Right lobe of liver (tissue), 6 donors: Measurements from ENCODE around the gene CAMTA1. TPM values are rescaled to one million over a fixed set of nuclear protein-coding genes. Genes with fewer than 3 reads are reported as not detected.

Experiments
- ATAC-seq, 4 donors: fragments of 200-7000 bp; cut with Tn5 transposase; one replicate each; pipeline ENCODE4 v1.9.1; 2020; ENCODE audit warnings: mild to moderate bottlenecking in 4 of 4, moderate library complexity in 4 of 4
- DNase-seq, 3 donors: peaks; one replicate each; pipeline ENCODE4 v3.0.0-alpha.2; 2020
- H3K27ac ChIP-seq, 3 donors: fragments of 200-600 bp; one replicate each; pipeline ENCODE4 v1.8.0; 2022
- H3K27me3 ChIP-seq, 2 donors: fragments of 200-600 bp; one replicate each; pipeline ENCODE4 v1.8.0; 2022
- H3K36me3 ChIP-seq, 4 donors: fragments of 200-600 bp; sonication (generic) in 1 of 4; one replicate each; pipeline versions ENCODE4 v1.5.1 to v1.8.0; 2017 to 2022; ENCODE audit warnings: control low read depth in 1 of 4
- H3K4me1 ChIP-seq, 4 donors: fragments of 200-600 bp; sonication (generic) in 1 of 4; one replicate each; pipeline versions ENCODE4 v1.5.1 to v1.8.0; 2017 to 2022; ENCODE audit warnings: control low read depth in 1 of 4
- H3K4me3 ChIP-seq, 3 donors: fragments of 200-600 bp; one replicate each; pipeline ENCODE4 v1.8.0; 2022
- H3K9me3 ChIP-seq, 4 donors: fragments of 200-600 bp; sonication (generic) in 1 of 4; one replicate each; pipeline versions ENCODE4 v1.5.1 to v1.8.0; 2017 to 2022; ENCODE audit warnings: control low read depth in 1 of 4
- CTCF ChIP-seq, 4 donors: fragments of 200-600 bp in 3 of 4; fragments of 450-650 bp in 1 of 4; IDR thresholded peaks; one replicate each; pipeline versions ENCODE4 v1.5.1 to v1.8.0; 2016 to 2022; ENCODE audit warnings: antibody characterized with exemption in 4 of 4, mild to moderate bottlenecking in 2 of 4
- POLR2A ChIP-seq: fragments of 450-650 bp; IDR thresholded peaks from one replicate; pipeline ENCODE4 v1.6.1; 2017; ENCODE audit warnings: antibody characterized with exemption, mild to moderate bottlenecking
- WGBS: methylation state at CpG from one replicate; pipeline ENCODE4 v1.1.6; 2018; ENCODE audit warnings: low coverage, low lambda C conversion rate; ENCODE audit not compliant: insufficient coverage; ENCODE audit errors: missing lambda C conversion rate; 5-methylcytosine and 5-hydroxymethylcytosine counted together
- intact Hi-C, 2 donors: fragments of 100-400 bp; cut with DNase I; formaldehyde crosslinking; loops; one replicate each; pipeline versions ENCODE4 v1.11.2 to v1.14.1; 2022
- total RNA-seq, 6 experiments: library from RNA; depleted of rRNA in 2 of 6; stranded (reverse); fragments of >200 nt in 2 of 6; fragmentation: NEBNext Ultra II Directional in 3 of 6; extraction: Animal tissue kit (Norgen Biotek cat#: 25700) in 3 of 6; gene quantifications; one replicate each; pipeline versions ENCODE4 v1.1.0 to v1.2.4, GENCODE V29; 2016 to 2023
- donor health status: DM: no; HTN: yes; CAD: no.
- donor health status: DM: no; HTN: no; CAD: no.
- donor health status: DM: no; HTN: no; CAD: no.
- donor health status: DM: no; HTN: yes; CAD: no.
- donor health status: DM: no; HTN: yes; CAD: no.

The CAMTA1 gene
- total RNA-seq, 6 experiments from 2014 or later, result 32.3 to 49.4 (median 37.2) TPM

- Histone ChIP-seq H3K36me3 (no peaks in the 10 kb centered on the region), H3K9me3 (no peaks in the 10 kb centered on the region), H3K4me1 (no peaks in the 10 kb centered on the region), H3K4me3 (no peak overlapping the region), H3K27me3 (no peaks in the 10 kb centered on the region), H3K27ac (no peak overlapping the region)
- DNase-seq, result peak in 1 of 3 donors; percentile 23
- intact Hi-C loops, result loop anchor here in 1 of 2 donors (10.0 kb wide), 1 partner anchor 545 kb away; no protein-coding TSS in a partner anchor
- no peak for ATAC-seq
- WGBS, result 79% methylated on average over 2 of the region's 5 CpGs
- TF ChIP-seq POLR2A (no peak), CTCF (IDR thresholded peaks at IDR 0.05) (no peak)
Observed at GRCh38 chr1:7610106-7610731, 825.0 kb downstream of the CAMTA1 start.

GRCh38 chr1:7610936-7611335 is 825.7 kb downstream of the CAMTA1 start:
- Histone ChIP-seq H3K4me1 (no peaks in the 10 kb centered on the region), H3K27ac (no peak overlapping the region), H3K27me3 (no peaks in the 10 kb centered on the region), H3K36me3 (no peaks in the 10 kb centered on the region), H3K4me3 (no peak overlapping the region), H3K9me3 (no peaks in the 10 kb centered on the region)
- no peak for DNase-seq
- TF ChIP-seq CTCF (IDR thresholded peaks at IDR 0.05) (no peak), POLR2A (no peak)
- ATAC-seq, result no peak
- WGBS, result 64% methylated on average over 4 of the region's 9 CpGs
- intact Hi-C loops, result loop anchor here in 1 of 2 donors (10.0 kb wide), 1 partner anchor 546 kb away; no protein-coding TSS in a partner anchor

GRCh38 chr1:7611421-7612010 is 826.3 kb downstream of the CAMTA1 start:
- Histone ChIP-seq H3K36me3 (no peaks in the 10 kb centered on the region), H3K4me3 (no peak overlapping the region), H3K9me3 (no peaks in the 10 kb centered on the region), H3K27me3 (no peaks in the 10 kb centered on the region), H3K27ac (no peak overlapping the region), H3K4me1 (no peaks in the 10 kb centered on the region)
- 40% methylated on average over 1 of the region's 9 CpGs for WGBS
- intact Hi-C loops, result loop anchor here in 1 of 2 donors (10.0 kb wide), 1 partner anchor 547 kb away; no protein-coding TSS in a partner anchor
- TF ChIP-seq POLR2A, result no peak
- no peak for TF ChIP-seq CTCF (IDR thresholded peaks at IDR 0.05)
- DNase-seq (peak in 1 of 3 donors; percentile 35), ATAC-seq (no peak)

GRCh38 chr1:7613106-7613850 is 828.0 kb downstream of the CAMTA1 start:
- H3K27ac ChIP-seq, result no peak overlapping the region
- DNase-seq (peak in 1 of 3 donors; percentile 29), ATAC-seq (no peak)
- no peaks in the 10 kb centered on the region for H3K27me3 ChIP-seq
- H3K4me1 ChIP-seq, result no peaks in the 10 kb centered on the region
- no peaks in the 10 kb centered on the region for H3K36me3 ChIP-seq
- no peaks in the 10 kb centered on the region for H3K9me3 ChIP-seq
- intact Hi-C loops, result loop anchor here in 1 of 2 donors (10.0 kb wide), 1 partner anchor 548 kb away; no protein-coding TSS in a partner anchor
- WGBS, result 71% methylated on average over 15 of the region's 18 CpGs
- no peak overlapping the region for H3K4me3 ChIP-seq
- TF ChIP-seq POLR2A (no peak), CTCF (IDR thresholded peaks at IDR 0.05) (no peak)
